Chondrocyte (in vitro differentiated cells): ENCODE measurements around the gene SSH2. TPM values are rescaled to one million over a fixed set of nuclear protein-coding genes. Genes with fewer than 3 reads are reported as not detected.

Experiments
- DNase-seq: peaks from one replicate; pipeline ENCODE4 v3.0.0; 2021; ENCODE audit warnings: mixed read lengths, low spot score
- H3K27ac Mint-ChIP-seq: one replicate; pipeline ENCODE4 v1.8.0; 2021; ENCODE audit warnings: mild to moderate bottlenecking, moderate library complexity, mixed read lengths; ENCODE audit not compliant: unreplicated experiment
- H3K27me3 Mint-ChIP-seq: 2 replicates; pipeline ENCODE4 v1.8.0; 2021; ENCODE audit warnings: low read depth, mixed read lengths
- H3K36me3 Mint-ChIP-seq: 2 replicates; pipeline ENCODE4 v1.8.0; 2021; ENCODE audit warnings: low read depth, mixed read lengths
- H3K4me1 Mint-ChIP-seq: 2 replicates; pipeline ENCODE4 v1.8.0; 2021; ENCODE audit warnings: low read depth, mild to moderate bottlenecking, mixed read lengths
- H3K4me3 Mint-ChIP-seq: one replicate; pipeline ENCODE4 v1.8.0; 2021; ENCODE audit warnings: mild to moderate bottlenecking, moderate library complexity, mixed read lengths; ENCODE audit not compliant: unreplicated experiment
- H3K9me3 Mint-ChIP-seq: 2 replicates; pipeline ENCODE4 v1.8.0; 2021; ENCODE audit warnings: low read depth, mixed read lengths
- total RNA-seq: library from RNA; stranded (reverse); gene quantifications from 3 replicates; pipeline ENCODE4 v1.2.1, GENCODE V29; 2021
- TF ChIP-seq, protein P1 (sequence below): fragments of 200-600 bp; sonication (generic); IDR thresholded peaks from 2 replicates; pipeline ENCODE4 v1.5.0; 2021; ENCODE audit warnings: antibody characterized with exemption, mild to moderate bottlenecking, moderate library complexity

Gene SSH2
- total RNA-seq, 1 donor from 2014 or later: 14.1 TPM

DNA sequence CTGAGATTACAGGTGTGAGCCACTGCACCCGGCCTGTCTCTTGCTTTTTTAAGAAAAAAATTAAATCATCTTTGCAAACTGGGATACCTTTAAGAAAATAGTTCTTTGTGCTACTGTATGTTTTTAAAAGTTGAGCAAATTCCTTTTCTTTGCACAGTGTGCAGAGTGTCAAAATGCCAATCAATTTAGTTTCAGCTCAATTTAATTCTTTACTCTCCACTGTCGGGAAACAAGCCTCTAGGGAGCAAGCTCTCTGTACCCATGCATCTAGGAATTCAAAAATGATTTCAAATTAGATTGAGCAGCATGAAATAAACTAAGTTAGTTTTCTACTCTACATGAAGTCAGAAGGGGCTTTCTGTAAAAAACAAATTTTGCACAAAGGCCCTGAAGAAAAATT lies 165.8 kb downstream of the SSH2 start:
- TF ChIP-seq, protein P1, sequence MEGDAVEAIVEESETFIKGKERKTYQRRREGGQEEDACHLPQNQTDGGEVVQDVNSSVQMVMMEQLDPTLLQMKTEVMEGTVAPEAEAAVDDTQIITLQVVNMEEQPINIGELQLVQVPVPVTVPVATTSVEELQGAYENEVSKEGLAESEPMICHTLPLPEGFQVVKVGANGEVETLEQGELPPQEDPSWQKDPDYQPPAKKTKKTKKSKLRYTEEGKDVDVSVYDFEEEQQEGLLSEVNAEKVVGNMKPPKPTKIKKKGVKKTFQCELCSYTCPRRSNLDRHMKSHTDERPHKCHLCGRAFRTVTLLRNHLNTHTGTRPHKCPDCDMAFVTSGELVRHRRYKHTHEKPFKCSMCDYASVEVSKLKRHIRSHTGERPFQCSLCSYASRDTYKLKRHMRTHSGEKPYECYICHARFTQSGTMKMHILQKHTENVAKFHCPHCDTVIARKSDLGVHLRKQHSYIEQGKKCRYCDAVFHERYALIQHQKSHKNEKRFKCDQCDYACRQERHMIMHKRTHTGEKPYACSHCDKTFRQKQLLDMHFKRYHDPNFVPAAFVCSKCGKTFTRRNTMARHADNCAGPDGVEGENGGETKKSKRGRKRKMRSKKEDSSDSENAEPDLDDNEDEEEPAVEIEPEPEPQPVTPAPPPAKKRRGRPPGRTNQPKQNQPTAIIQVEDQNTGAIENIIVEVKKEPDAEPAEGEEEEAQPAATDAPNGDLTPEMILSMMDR: no peak
- DNase-seq: no peak
- Mint-ChIP-seq H3K27ac (no peak overlapping the region), H3K36me3 (no peaks in the 10 kb centered on the region), H3K4me1 (peaks cover 12% of the 10 kb centered on the region), H3K9me3 (no peaks in the 10 kb centered on the region), H3K27me3 (no peaks in the 10 kb centered on the region), H3K4me3 (no peak overlapping the region)

DNA sequence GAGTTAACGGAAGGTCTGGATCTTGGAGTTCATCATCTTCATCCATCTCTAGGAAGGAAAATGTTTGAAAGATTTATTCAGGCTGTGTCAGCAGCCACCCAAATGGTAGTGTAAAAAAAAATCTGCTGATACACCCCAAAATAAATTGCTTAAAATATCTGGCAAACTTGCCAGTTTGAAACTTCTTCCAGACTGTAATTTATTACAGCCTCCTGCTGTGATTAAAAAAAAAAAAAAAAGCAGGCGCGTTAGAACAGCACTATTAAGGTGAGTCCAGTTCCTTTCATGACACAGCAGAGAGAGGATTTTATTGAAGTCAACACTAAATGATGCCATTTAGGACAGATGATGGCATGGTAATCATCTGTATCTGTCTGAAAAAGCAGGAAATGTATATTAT lies 166.8 kb downstream of the SSH2 start:
- Mint-ChIP-seq H3K4me3 (no peak overlapping the region), H3K4me1 (peaks cover 12% of the 10 kb centered on the region), H3K27me3 (no peaks in the 10 kb centered on the region), H3K36me3 (no peaks in the 10 kb centered on the region), H3K9me3 (no peaks in the 10 kb centered on the region), H3K27ac (no peak overlapping the region)
- TF ChIP-seq, protein P1: no peak
- DNase-seq: no peak

DNA sequence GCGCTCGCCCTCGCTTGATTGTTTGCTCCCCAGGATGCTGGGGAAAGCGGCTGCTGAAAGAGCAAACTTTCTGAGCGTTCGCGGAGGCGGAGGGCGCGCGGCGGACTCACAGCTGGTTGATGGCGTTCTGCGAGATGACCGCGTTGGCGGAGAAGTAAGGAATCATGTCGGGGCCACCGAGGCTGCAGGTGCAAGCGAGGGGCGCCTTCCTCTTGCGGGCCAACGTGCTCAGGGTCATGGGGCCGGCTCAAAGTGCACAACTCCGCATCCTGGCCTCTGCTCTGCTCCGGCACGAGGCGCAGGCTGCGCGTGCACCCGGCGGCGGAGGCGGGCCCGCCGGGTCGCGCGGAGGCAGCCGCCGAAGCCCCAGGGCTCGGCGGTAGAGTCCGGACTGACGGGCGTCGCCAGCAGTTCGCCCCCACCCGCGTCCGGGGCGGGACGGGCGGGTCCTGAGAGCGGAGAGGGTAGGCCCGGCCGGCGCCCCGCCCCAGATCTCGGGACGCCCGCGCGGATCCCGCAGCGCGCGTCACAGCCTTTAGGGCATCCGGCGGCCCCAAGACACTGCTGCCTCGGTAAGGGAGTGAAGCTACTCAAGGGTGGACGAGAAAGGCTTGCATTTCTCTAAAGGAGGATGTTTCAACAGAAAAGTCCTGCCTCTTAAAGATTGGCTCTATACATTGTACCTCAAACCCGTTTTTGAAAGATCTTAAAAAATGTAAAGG lies 168.8 kb downstream of the SSH2 start:
- Mint-ChIP-seq H3K4me1 (peaks cover 12% of the 10 kb centered on the region), H3K27me3 (no peaks in the 10 kb centered on the region), H3K36me3 (no peaks in the 10 kb centered on the region), H3K4me3 (peak overlapping the region; percentile 96), H3K27ac (peak overlapping the region; percentile 90), H3K9me3 (no peaks in the 10 kb centered on the region)
- no peak for DNase-seq
- TF ChIP-seq, protein P1: no peak

DNA sequence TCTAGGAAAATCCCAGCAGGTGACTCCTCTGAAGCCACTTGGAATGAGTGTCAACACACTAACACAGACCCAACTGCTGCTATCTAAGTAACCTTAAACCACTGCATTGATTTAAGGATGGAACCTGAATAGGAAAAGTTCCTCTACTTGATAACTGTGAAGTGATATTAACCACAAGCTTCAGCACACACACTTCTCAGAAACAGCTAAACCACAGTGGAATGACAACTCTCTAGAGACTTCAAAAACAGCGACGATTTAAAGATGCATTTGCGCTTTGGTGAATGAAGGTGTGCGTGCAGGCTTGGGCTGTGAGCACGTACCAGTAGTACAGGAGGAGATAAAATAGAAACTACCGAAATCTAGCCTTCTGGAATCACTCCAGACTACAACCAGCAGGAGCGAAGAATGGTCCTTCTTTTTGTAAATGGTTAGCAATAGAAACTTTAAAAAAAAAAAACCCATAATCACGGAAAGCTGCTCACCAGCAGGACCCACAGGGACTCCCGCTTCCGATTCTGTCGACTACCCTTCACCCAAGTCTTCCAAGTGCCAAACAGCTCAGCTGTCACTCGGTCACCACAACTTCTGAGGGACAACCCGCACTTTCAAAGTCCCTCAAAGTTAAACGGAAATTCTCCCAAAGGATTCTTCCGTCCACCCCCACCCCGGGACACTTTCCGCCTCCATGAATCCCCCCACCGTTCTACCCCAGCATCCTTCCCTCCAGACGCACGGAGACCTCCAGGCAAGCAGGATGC lies 169.6 kb downstream of the SSH2 start:
- H3K9me3 Mint-ChIP-seq: no peaks in the 10 kb centered on the region
- TF ChIP-seq, protein P1: no peak
- peak overlapping the region; percentile 96 for H3K4me3 Mint-ChIP-seq
- H3K4me1 Mint-ChIP-seq: peaks cover 12% of the 10 kb centered on the region
- no peak for DNase-seq
- no peaks in the 10 kb centered on the region for H3K36me3 Mint-ChIP-seq
- no peaks in the 10 kb centered on the region for H3K27me3 Mint-ChIP-seq
- peak overlapping the region; percentile 90 for H3K27ac Mint-ChIP-seq

DNA sequence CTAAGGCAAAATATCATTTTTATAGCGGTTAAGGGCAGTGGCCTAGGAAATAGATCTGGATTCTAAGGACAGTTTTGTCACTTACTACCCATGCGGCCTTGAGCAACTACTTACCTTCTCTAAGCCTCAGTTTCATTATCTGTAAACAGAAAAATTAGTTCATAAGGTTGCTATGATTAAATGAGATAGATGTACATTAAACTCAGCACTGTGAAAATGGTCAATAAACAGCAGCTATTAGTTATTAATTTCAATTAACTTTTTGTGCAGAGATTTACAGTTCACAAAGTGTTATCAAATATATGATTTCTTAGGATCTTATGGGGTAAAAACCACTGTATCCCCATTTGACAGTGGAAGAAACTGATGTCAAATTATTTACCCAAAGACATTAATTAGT lies 171.8 kb downstream of the SSH2 start:
- H3K4me1 Mint-ChIP-seq: peaks cover 12% of the 10 kb centered on the region
- H3K4me3 Mint-ChIP-seq: no peak overlapping the region
- no peaks in the 10 kb centered on the region for H3K36me3 Mint-ChIP-seq
- H3K27me3 Mint-ChIP-seq: no peaks in the 10 kb centered on the region
- TF ChIP-seq, protein P1: no peak
- DNase-seq: no peak
- no peak overlapping the region for H3K27ac Mint-ChIP-seq
- H3K9me3 Mint-ChIP-seq: no peaks in the 10 kb centered on the region
